ENCODE data around the gene FBLN5.

- TF ChIP-seq CTCF (conservative IDR thresholded peaks at IDR 0.05) (no peak), EZH2 (IDR thresholded peaks at IDR 0.05; ENCODE audit: low read depth) (no peak)
These were observed 106.4 kb downstream of the FBLN5 start for GRCh38 chr14:91841065-91841464.

Measured in PC-9 (cell line).